Fibroblast of skin of left quadriceps (primary cell): ENCODE results near the gene SDK2.

Source experiments
- DNase-seq, 2 experiments: peaks; one replicate each; pipeline ENCODE4 v3.0.0-alpha.2; 2013; ENCODE audit warnings: low read depth in 2 of 2

Gene SDK2

DNA sequence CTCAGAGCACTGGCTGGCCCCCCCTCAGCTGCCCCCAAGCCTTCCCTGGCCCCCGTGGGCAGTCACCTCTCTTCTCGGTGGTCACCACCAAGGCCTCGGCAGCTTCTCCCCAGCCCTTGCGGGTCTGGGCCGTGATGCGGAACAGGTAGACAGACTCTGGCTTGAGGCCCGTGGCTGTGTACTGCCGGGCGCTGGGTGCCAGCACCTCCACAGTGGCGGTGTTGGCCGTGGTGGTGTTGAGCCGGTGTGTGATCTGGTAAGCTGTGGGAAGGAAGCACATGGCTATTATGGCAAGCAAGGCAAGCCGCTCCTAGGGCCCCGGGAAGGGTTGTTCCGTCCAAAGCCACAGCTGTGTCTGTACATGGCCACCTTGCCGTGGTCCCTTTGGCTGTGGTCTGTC, 254.0 kb downstream of the SDK2 start:
- DNase-seq = no peak

- DNase-seq = no peak
These were observed 254.8 kb downstream of the SDK2 start for GRCh38 chr17:73389411-73389810.

- DNase-seq = no peak
These were observed 255.7 kb downstream of the SDK2 start for GRCh38 chr17:73388578-73388905.

- DNase-seq = peak; percentile 23 to 38
These were observed 256.3 kb downstream of the SDK2 start for GRCh38 chr17:73387746-73388577.

- no peak for DNase-seq
These were observed 257.7 kb downstream of the SDK2 start for GRCh38 chr17:73386561-73386960.

- DNase-seq = no peak
These were observed 259.3 kb downstream of the SDK2 start for GRCh38 chr17:73384926-73385325.

- DNase-seq = no peak
These were observed 263.7 kb downstream of the SDK2 start for GRCh38 chr17:73380439-73381106.

DNA sequence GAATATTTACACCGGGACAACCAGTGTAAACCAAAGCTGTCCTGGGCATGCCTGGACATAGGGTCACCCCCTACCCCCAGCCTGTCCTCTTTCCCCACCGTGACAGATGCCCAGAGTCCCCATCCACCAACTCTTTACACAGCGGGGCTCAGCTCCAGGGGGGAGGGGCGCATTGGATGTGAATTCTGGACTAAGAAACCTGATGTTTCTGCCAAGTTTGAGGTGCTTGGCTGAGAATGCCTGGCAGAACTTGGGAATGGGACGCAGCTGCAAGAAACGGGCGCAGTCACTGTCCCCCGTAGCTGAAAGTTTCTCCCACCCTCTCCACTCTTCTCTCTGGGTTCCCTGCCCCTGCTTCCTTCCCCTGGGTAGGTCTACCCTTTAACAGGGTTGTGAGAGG, 264.4 kb downstream of the SDK2 start:
- DNase-seq = no peak

DNA sequence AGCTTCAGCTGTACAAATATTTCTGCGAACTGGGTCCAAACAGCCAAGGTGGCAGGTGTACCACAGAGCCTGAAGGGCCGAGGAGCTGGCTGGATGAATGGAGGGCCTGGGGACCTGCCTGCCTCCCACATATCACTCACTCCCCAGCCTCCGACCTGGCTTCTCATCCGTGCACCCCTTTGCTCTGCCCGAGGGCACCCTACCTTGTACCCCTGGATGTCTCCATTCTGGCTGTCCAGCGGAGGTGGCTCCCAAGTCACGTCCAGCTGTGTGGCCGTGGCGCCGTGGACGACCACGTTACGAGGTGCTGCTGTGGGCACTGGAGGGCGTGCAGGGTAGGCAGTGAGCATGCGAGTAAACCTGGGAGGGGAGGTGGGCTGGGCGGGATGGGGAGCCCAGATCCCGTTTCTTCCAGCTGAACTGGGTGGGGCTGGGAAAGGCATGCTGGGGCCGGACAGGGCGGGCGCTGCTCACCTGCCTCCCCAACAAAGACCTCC, 265.2 kb downstream of the SDK2 start:
- no peak for DNase-seq

GRCh38 chr17:73376636-73377035, 267.6 kb downstream of the SDK2 start:
- DNase-seq = no peak

GRCh38 chr17:73376152-73376551, 268.1 kb downstream of the SDK2 start:
- DNase-seq = no peak

DNA sequence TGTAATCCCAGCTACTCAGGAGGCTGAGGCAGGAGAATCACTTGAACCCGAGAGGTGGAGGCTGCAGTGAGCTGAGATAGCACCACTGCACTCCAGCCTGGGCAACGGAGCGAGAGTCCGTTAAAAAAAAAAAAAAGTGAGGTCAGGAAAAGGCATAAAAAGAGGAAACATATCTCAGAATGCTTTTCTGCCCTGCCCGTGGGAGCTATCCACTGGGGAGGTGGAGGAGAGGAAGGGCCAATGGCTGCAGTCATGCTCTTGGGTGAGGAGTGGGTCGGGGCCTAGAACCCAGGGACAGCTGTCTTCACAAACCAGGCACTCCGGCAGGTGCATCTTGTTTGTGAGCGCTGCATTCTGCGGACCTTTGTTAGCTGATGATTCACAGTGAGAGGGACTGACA, 272.4 kb downstream of the SDK2 start:
- DNase-seq = no peak

DNA sequence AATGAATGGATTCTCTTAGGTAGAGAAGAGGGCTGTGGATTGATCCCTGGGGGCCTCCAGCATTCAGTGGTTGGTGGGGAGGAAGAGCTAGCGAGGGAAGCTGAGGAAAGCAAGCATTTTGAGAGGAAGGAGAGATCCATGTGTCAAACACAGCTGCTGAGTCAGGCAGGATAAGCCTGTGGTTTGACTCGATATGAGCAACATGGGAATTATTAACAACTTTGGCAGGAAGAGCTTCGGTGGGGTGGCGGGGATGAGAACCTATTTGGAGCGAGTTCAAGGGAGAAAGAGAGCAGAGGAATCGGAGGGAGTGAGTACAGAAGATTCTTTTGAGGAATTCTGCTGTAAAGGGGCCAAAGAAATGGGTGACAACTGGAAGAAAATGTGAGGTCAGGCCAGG, 273.0 kb downstream of the SDK2 start:
- peak; percentile 89 to 90 for DNase-seq

GRCh38 chr17:73369817-73370490, 274.3 kb downstream of the SDK2 start:
- peak; percentile 38 to 55 for DNase-seq

- DNase-seq = no peak
These were observed 275.1 kb downstream of the SDK2 start for GRCh38 chr17:73369111-73369521.

GRCh38 chr17:73368085-73368631, 276.1 kb downstream of the SDK2 start:
- no peak for DNase-seq

- DNase-seq = no peak
These were observed 278.2 kb downstream of the SDK2 start for GRCh38 chr17:73365906-73366623.

GRCh38 chr17:73365301-73365874, 278.9 kb downstream of the SDK2 start:
- DNase-seq = no peak

DNA sequence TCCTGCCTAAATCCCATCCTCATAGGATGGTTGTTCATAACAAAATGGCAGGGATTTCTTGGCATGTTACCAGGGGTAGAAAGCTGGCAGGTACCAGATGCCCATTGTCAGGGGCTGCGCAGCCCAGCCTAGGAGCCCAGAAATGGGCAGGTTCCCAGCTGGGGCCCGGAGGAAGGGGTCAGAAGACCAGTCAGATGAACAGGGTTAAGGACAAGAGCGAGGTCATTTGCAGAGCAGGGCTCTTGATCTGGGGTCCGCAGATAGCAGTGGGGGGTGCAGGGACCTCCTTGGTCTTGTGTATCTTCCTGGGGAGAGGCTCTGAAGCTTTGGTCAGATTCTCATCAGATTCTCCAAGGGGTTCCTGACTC, 280.1 kb downstream of the SDK2 start:
- no peak for DNase-seq

GRCh38 chr17:73363442-73364154, 280.6 kb downstream of the SDK2 start:
- no peak for DNase-seq

DNA sequence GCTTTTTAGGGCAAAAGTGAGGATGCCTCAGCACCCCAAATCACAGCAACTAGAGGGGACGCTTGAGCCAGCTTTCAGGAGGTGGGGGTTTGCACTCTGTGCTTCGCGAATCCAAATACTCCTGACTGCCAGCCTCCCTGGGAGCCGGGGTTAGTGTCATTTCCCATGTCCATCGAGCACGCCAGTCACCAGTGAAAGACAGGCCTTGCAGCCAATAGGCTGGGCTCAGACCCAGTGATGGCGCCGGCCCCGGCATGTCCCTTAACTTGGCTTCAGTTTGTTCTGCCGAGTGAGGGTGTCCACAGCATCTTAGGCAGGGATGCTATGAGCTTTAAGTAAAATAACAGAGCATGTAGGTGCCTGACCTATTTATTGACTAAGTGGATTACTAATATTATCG, 281.5 kb downstream of the SDK2 start:
- no peak for DNase-seq
